ENCODE data around the gene SORCS2.

Gene SORCS2

DNA sequence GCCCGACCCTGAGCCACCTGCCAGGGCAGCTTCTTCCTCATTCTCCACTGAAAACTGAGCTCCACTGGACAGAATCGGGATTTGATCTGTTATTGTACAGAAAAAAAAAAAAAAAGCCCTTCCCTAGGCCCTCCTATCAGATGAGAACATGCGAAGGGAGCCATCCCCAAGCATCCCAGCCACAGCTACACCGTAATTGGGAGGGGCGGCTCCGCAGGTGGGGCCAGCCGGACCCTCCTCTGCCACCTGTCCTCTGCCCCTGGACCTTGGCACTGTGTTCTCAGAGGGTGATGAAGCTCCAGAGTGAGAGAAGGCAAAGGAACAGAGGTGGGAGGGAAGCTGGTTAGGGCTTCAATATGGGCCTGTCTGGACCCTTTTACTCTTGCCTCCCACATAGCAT lies 482.4 kb downstream of the SORCS2 start:
- H3K27ac ChIP-seq: no peak overlapping the region
- TF ChIP-seq, protein P1, sequence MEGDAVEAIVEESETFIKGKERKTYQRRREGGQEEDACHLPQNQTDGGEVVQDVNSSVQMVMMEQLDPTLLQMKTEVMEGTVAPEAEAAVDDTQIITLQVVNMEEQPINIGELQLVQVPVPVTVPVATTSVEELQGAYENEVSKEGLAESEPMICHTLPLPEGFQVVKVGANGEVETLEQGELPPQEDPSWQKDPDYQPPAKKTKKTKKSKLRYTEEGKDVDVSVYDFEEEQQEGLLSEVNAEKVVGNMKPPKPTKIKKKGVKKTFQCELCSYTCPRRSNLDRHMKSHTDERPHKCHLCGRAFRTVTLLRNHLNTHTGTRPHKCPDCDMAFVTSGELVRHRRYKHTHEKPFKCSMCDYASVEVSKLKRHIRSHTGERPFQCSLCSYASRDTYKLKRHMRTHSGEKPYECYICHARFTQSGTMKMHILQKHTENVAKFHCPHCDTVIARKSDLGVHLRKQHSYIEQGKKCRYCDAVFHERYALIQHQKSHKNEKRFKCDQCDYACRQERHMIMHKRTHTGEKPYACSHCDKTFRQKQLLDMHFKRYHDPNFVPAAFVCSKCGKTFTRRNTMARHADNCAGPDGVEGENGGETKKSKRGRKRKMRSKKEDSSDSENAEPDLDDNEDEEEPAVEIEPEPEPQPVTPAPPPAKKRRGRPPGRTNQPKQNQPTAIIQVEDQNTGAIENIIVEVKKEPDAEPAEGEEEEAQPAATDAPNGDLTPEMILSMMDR (conservative IDR thresholded peaks at IDR 0.05): no peak

GRCh38 chr4:7675136-7675535 lies 482.8 kb downstream of the SORCS2 start:
- TF ChIP-seq, protein P1 (conservative IDR thresholded peaks at IDR 0.05): no peak
- H3K27ac ChIP-seq: no peak overlapping the region

DNA sequence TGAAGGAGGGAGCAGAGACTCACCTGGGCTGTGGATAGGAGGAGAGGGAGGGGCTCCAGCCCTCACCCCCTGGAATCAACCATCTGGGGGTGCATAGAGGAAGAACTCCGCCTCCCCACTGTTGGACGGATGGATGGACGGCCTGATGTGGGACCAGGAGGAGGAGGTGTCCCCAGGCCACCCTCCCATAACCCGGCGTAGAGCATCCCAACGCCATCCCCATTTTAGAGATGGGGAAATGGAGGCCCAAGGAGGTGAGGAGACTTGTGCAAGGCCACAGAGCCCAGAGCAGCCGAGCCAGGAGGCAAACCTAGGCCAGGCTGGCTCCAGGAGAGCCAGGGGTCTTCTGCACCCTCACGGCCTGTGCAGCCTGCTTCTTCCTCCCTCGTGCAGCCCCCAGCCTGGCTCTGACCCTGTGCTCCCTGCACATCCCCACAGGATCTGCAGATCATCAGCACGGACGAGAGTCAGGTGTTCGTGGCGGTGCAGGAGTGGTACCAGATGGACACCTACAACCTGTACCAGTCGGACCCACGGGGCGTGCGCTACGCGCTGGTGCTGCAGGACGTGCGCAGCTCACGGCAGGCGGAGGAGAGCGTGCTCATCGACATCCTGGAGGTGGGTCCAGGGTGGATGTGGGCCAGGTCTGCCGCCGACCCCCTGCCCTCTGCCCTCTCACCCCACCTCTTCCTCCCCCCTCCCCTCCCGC lies 483.4 kb downstream of the SORCS2 start:
- TF ChIP-seq, protein P1 (conservative IDR thresholded peaks at IDR 0.05): no peak
- H3K27ac ChIP-seq: no peak overlapping the region

DNA sequence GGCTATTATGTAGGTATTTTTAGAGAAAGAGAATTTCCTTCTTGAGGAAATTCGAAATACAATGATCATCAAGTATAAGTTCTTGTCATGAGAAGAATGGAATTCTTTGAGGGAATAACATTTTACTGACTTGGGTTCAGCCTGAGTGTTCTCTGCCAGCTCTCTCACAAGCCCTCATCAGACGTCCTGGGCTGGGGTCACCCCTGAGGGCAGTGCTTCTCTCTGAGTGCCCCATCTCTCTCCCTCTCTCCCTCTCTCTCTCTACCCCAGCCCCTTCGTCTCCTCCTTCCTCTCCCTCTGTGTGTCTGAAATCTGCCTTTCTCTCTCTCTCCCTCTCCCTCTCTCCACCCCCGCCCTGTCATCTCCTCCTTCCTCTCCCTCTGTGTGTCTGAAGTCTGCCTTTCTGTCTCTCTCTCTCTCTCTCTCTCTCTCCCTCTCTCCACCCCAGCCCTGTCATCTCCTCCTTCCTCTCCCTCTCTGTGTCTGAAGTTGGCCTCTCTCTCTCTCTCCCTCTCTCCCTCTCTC lies 484.1 kb downstream of the SORCS2 start:
- TF ChIP-seq, protein P1 (conservative IDR thresholded peaks at IDR 0.05): no peak
- no peak overlapping the region for H3K27ac ChIP-seq

GRCh38 chr4:7677086-7677485 lies 484.7 kb downstream of the SORCS2 start:
- H3K27ac ChIP-seq: no peak overlapping the region
- TF ChIP-seq, protein P1 (conservative IDR thresholded peaks at IDR 0.05): no peak

- H3K27ac ChIP-seq: no peak overlapping the region
- TF ChIP-seq, protein P1 (conservative IDR thresholded peaks at IDR 0.05): no peak
Measured at GRCh38 chr4:7677799-7678301, 485.5 kb downstream of the SORCS2 start.

DNA sequence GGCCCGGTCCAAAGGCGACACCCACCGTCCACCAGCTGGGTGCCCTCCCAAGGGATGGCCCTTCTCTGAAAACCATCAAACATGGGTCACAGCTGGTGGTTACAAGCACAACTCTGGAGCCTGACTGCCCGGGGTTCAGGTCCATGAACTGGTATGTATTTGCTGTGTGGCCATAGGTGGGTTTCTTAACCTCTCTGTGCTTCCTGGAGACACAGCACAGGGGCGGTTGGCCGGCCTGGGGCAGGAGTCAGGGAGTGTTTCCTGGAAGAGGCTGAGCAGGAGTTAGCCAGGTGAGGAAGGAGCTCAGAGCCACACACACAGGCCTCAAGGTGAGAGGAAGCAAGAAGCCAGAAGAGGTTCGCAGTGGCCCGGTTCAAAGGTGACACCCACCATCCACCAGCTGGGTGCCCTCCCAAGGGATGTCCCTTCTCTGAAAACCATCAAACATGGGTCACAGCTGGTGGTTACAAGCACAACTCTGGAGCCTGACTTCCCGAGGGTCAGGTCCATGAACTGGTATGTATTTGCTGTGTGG lies 486.0 kb downstream of the SORCS2 start:
- TF ChIP-seq, protein P1 (conservative IDR thresholded peaks at IDR 0.05): no peak
- no peak overlapping the region for H3K27ac ChIP-seq
